HG02678 (cell line): ENCODE measurements around the gene SERINC2.
"Not testable (repeated sequence)": the region's sequence is repeated elsewhere in the genome, so short reads cannot be mapped to it uniquely, and the experiment has no call there.

Source experiments
- ATAC-seq: cut with Tn5 transposase; IDR thresholded peaks from one replicate; pipeline ENCODE4 v1.9.1; 2021; ENCODE audit warnings: mild to moderate bottlenecking, moderate library complexity; ENCODE audit not compliant: unreplicated experiment

SERINC2 gene

GRCh38 chr1:31458287-31458896, 45.4 kb downstream of the SERINC2 start:
- ATAC-seq = no peak

GRCh38 chr1:31460027-31460426, 47.0 kb downstream of the SERINC2 start:
- ATAC-seq = no peak

- ATAC-seq = no peak
Measured at GRCh38 chr1:31467005-31467674, 54.1 kb downstream of the SERINC2 start.

GRCh38 chr1:31470794-31471315, 57.8 kb downstream of the SERINC2 start:
- ATAC-seq = no peak

- not testable (repeated sequence) for ATAC-seq
Measured at GRCh38 chr1:31471452-31472313, 58.7 kb downstream of the SERINC2 start.

GRCh38 chr1:31472314-31472651, 59.3 kb downstream of the SERINC2 start:
- ATAC-seq = not testable (repeated sequence)

GRCh38 chr1:31472673-31473072, 59.7 kb downstream of the SERINC2 start:
- not testable (repeated sequence) for ATAC-seq

- not testable (repeated sequence) for ATAC-seq
Measured at GRCh38 chr1:31473508-31473907, 60.5 kb downstream of the SERINC2 start.

- ATAC-seq = not testable (repeated sequence)
Measured at GRCh38 chr1:31474567-31474966, 61.6 kb downstream of the SERINC2 start.

- peak; percentile 77 for ATAC-seq
Measured at GRCh38 chr1:31476891-31477846, 64.2 kb downstream of the SERINC2 start.

- no peak for ATAC-seq
Measured at GRCh38 chr1:31478167-31478566, 65.2 kb downstream of the SERINC2 start.

GRCh38 chr1:31479811-31480210, 66.8 kb downstream of the SERINC2 start:
- no peak for ATAC-seq

GRCh38 chr1:31480426-31480825, 67.4 kb downstream of the SERINC2 start:
- ATAC-seq = not testable (repeated sequence)

- ATAC-seq = peak; percentile 31
Measured at GRCh38 chr1:31482482-31483011, 69.5 kb downstream of the SERINC2 start.

- peak; percentile 77 for ATAC-seq
Measured at GRCh38 chr1:31483012-31483946, 70.3 kb downstream of the SERINC2 start.
